Esophagus muscularis mucosa (tissue), 3 donors: Measurements from ENCODE around the gene DNAJC27.

Experiments used
- POLR2A ChIP-seq: fragments of 450-650 bp; IDR thresholded peaks from one replicate; pipeline ENCODE4 v1.6.1; 2017; ENCODE audit warnings: antibody characterized with exemption, moderate library complexity, mild to moderate bottlenecking, low read depth
- POLR2AphosphoS5 ChIP-seq, 2 donors: sonication (generic); formaldehyde crosslinking; IDR thresholded peaks; one replicate each; pipeline ENCODE4 v1.6.1; 2017; ENCODE audit warnings: antibody characterized with exemption in 2 of 2
- TF ChIP-seq, protein P1 (sequence below), 3 experiments: fragments of 200-600 bp in 2 of 3; fragments of 450-650 bp in 1 of 3; sonication (generic) in 2 of 3; IDR thresholded peaks; one replicate each; pipeline ENCODE4 v1.5.1; 2017 to 2019; ENCODE audit warnings: antibody characterized with exemption in 3 of 3, mild to moderate bottlenecking in 2 of 3, moderate library complexity in 1 of 3

DNA sequence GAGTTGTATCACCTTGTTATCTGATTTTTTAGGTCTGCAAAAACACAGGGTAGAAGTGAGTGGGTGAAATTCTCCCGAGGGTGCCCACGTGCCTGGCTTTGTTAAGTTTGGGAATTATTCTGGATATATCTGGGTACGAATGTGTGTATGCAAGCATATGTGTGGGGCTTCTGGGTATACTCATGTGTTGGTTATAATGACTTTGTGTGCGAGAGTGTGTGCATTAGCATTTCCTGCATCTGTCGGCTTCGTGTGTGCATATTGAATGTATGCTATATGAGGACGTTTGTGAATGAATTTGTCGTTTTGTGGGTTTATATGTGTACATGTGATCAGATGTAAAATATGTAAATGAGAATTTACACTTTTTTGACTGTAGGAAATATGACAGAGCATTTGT, 13.8 kb upstream of the DNAJC27 start:
- TF ChIP-seq POLR2AphosphoS5 (IDR thresholded peaks at IDR 0.05) (no peak), POLR2A (no peak)
- TF ChIP-seq, protein P1, sequence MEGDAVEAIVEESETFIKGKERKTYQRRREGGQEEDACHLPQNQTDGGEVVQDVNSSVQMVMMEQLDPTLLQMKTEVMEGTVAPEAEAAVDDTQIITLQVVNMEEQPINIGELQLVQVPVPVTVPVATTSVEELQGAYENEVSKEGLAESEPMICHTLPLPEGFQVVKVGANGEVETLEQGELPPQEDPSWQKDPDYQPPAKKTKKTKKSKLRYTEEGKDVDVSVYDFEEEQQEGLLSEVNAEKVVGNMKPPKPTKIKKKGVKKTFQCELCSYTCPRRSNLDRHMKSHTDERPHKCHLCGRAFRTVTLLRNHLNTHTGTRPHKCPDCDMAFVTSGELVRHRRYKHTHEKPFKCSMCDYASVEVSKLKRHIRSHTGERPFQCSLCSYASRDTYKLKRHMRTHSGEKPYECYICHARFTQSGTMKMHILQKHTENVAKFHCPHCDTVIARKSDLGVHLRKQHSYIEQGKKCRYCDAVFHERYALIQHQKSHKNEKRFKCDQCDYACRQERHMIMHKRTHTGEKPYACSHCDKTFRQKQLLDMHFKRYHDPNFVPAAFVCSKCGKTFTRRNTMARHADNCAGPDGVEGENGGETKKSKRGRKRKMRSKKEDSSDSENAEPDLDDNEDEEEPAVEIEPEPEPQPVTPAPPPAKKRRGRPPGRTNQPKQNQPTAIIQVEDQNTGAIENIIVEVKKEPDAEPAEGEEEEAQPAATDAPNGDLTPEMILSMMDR (IDR thresholded peaks at IDR 0.05) = no peak
